Motor neuron (in vitro differentiated cells): ENCODE data around the gene SLC4A2. TPM values are rescaled to one million over a fixed set of nuclear protein-coding genes. Genes with fewer than 3 reads are reported as not detected.

ENCODE experiments used
- ATAC-seq, 8 experiments: fragments of 200-7000 bp; cut with Tn5 transposase; replicated peaks in 6 of 8; 2 replicates each; pipeline ENCODE4 v1.8.0; 2021; ENCODE audit warnings: mild to moderate bottlenecking in 8 of 8, moderate library complexity in 8 of 8
- H3K27ac ChIP-seq, 2 donors: fragments of 250-450 bp; sonication (Bioruptor Pico); 2 replicates each; pipeline ENCODE4 v1.9.0; 2021; ENCODE audit warnings: antibody characterized with exemption in 2 of 2, mild to moderate bottlenecking in 2 of 2, moderate library complexity in 1 of 2
- H3K4me1 ChIP-seq, 2 donors: fragments of 250-450 bp; sonication (Bioruptor Pico); replicated peaks in 1 of 2; 2 replicates each; pipeline ENCODE4 v1.6.1; 2021; ENCODE audit warnings: antibody characterized with exemption in 2 of 2, mild to moderate bottlenecking in 2 of 2, moderate library complexity in 1 of 2
- H3K4me3 ChIP-seq, 5 donors: fragments of 250-450 bp; sonication (Bioruptor Pico); 2 replicates each; pipeline ENCODE4 v1.9.0; 2021; ENCODE audit warnings: antibody characterized with exemption in 5 of 5, mild to moderate bottlenecking in 5 of 5, moderate library complexity in 4 of 5
- WGBS, 10 experiments: fragments of 450-650 bp; shearing (Covaris generic); methylation state at CpG; one replicate each; pipeline ENCODE4 v1.0.0; 2022; 5-methylcytosine and 5-hydroxymethylcytosine counted together
- in situ Hi-C, 9 experiments: fragments of 400-800 bp; cut with MboI; loops; one replicate each; pipeline ENCODE4 v1.15.0; 2021; ENCODE audit warnings: low sequenced_read_pairs in 9 of 9, low pct_unique_long_range_greater_than_20kb in 2 of 9; ENCODE audit not compliant: unreplicated experiment in 9 of 9
- total RNA-seq, 8 experiments: library from RNA; unstranded; fragments of 300-600 nt; gene quantifications; 2 replicates each; pipeline versions ENCODE4 v1.2.3 to v1.2.4, GENCODE V29; 2022

The SLC4A2 gene
- total RNA-seq, 8 experiments from 2014 or later, result 17.1 to 165 (median 45.8) TPM

GRCh38 chr7:151109094-151110048 lies 50.0 kb downstream of the SLC4A2 start:
- WGBS, 10 experiments, result 42 to 100% (median 78%) methylated on average over 1 to 10 of the region's 15 CpGs
- Histone ChIP-seq H3K27ac (no peak overlapping the region), H3K4me1 (no peaks in the 10 kb centered on the region), H3K4me3 (no peak overlapping the region)
- peak in 2 of 8 experiments; percentile 31 to 33 for ATAC-seq
- in situ Hi-C loops, result no loop called here

- H3K4me1 ChIP-seq, result no peaks in the 10 kb centered on the region
- peak in 5 of 8 experiments; percentile 2 to 14 (median 4) for ATAC-seq
- no peak overlapping the region for H3K4me3 ChIP-seq
- H3K27ac ChIP-seq, result no peak overlapping the region
- WGBS, 10 experiments, result 20 to 100% (median 80%) methylated on average over 1 to 7 of the region's 11 CpGs; no CpG with 5 or more reads in 1 of the 10 experiments
- in situ Hi-C loops, result no loop called here
Observed at GRCh38 chr7:151110236-151110940, 51.0 kb downstream of the SLC4A2 start.

DNA sequence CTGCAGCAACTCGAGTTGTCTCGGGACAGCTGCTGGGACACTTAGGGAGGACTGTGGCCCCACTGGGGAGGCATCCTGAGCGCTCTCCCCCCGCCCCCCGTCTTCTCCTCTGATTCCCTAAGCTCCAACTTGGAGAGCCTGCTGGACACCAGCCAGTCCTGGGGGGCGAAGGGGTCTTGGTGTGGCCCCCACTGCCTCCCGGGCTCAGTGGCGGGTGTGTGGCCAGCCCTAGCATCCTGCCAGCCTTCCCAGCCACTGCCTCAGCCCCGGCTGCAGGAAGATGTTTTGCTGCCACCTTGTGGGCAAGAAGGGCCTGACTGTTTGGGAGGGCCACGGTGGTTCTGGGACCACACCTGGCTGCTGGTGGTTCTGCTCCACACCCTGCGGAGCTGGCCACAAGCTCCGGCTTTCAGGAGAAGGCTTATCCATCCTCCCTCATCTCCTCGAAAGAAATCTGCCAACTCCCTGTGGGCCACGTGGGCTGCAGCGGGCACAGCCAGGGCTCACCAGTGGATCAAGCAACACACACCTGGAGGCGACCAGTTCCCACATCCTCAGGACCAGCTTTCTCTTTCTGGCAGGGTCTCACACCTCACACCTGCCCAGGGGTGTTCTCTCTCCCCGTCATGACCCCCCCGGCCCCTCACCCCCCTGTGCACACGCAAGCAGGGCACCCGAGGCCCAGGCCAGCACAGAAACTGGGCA lies 51.7 kb downstream of the SLC4A2 start:
- 17 to 83% (median 58%) methylated on average over 2 to 5 of the region's 20 CpGs; no CpG with 5 or more reads in 6 of the 10 experiments for WGBS, 10 experiments
- Histone ChIP-seq H3K4me1 (no peaks in the 10 kb centered on the region), H3K27ac (no peak overlapping the region), H3K4me3 (no peak overlapping the region)
- in situ Hi-C loops, result no loop called here
- peak; percentile 47 to 97 (median 78) for ATAC-seq

DNA sequence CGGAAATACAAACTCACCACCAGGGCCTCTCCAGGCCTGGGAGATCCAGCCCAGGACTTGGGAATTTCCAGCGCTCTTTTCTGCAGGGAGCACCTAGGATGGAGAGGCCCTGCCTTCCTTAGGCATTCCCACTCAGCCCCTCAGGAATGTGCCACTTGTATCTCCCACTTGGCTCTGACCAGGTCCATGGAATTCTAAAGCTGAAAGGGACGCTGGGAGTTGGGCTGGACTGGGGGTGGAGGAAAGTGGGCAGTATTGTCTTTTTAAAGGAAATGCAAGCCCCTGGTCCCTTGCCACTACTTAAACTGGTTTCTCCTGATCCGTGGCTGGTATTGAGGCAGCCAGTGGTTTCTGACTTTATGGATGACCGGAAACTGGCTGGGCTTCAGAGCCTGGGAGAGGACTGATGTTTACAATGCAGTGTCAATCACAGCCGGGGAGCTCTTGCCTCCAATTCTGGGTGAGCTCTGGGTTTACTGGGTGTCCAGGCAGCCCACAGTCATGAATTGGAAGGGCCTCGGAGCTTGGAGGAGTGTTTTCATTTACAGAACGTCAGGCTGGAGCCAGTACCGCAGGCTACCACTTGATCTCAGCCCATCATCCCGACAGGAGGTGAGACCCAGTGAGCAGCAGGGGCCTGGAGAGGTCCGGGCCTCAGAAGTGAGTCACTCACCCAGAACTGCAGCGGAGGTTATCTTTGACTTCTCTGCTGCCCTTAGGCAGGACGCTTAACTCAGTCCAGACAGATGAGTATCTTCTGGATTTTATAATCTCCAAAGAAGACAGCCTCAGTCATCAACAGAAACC lies 54.2 kb downstream of the SLC4A2 start:
- peak in 2 of 8 experiments; percentile 16 to 36 for ATAC-seq
- H3K4me3 ChIP-seq, result no peak overlapping the region
- H3K27ac ChIP-seq, result no peak overlapping the region
- in situ Hi-C loops, result no loop called here
- 61 to 80% (median 69%) methylated on average over 1 to 10 of the region's 13 CpGs; no CpG with 5 or more reads in 2 of the 10 experiments for WGBS, 10 experiments
- H3K4me1 ChIP-seq, result no peaks in the 10 kb centered on the region

- no peak overlapping the region for H3K27ac ChIP-seq
- ATAC-seq, result peak in 6 of 8 experiments; percentile 2 to 80 (median 11)
- in situ Hi-C loops, result no loop called here
- peak overlapping the region in 4 of 5 donors; percentile 0 to 28 (median 22) for H3K4me3 ChIP-seq
- WGBS, 10 experiments, result 80 to 100% (median 86%) methylated on average over 1 to 13 of the region's 101 CpGs; no CpG with 5 or more reads in 5 of the 10 experiments
- H3K4me1 ChIP-seq, result no peaks in the 10 kb centered on the region
Observed at GRCh38 chr7:151114151-151115090, 55.0 kb downstream of the SLC4A2 start.

DNA sequence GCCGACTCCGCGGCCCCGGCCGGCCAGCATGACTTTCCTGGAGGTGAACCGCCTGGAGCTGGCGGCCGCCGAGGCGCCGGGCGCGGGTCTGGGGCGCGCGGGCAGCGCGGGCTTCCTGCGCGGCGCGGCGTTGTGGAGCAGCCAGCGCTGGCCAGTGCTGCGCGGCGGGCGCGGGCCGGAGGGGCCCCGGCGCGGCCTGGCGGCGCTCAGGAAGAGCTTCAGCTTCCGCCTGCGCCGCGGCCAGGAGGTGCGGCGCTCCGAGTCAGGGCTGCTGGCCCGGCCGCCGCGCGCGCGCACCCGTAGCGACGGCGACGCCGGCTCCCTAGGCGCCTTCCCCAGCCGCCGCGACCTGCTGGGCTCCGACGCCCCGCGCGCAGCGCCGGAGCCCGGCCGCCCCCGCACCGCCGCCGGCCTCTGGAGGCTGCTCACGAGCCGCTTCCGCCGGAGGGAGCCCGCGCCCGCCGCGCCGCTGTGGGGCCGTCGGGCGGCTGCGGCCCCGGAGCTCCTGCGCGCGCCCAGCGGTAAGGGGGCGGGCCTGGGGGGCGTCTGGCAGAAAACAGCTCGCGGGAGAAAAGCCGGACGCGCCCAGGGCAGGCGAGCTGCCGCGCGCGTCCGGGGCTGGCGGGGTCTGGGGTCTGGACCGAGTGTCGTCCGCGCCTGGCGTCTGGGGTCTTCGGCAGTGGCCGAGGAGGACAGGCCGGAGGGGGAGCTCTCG lies 55.9 kb downstream of the SLC4A2 start:
- Histone ChIP-seq H3K27ac (no peak overlapping the region), H3K4me1 (no peaks in the 10 kb centered on the region), H3K4me3 (peak overlapping the region in 4 of 5 donors; percentile 0 to 28 (median 22))
- peak in 7 of 8 experiments; percentile 27 to 60 (median 53) for ATAC-seq
- 0% methylated on average over 1 of the region's 114 CpGs; no CpG with 5 or more reads in 9 of the 10 experiments for WGBS, 10 experiments
- in situ Hi-C loops, result no loop called here

DNA sequence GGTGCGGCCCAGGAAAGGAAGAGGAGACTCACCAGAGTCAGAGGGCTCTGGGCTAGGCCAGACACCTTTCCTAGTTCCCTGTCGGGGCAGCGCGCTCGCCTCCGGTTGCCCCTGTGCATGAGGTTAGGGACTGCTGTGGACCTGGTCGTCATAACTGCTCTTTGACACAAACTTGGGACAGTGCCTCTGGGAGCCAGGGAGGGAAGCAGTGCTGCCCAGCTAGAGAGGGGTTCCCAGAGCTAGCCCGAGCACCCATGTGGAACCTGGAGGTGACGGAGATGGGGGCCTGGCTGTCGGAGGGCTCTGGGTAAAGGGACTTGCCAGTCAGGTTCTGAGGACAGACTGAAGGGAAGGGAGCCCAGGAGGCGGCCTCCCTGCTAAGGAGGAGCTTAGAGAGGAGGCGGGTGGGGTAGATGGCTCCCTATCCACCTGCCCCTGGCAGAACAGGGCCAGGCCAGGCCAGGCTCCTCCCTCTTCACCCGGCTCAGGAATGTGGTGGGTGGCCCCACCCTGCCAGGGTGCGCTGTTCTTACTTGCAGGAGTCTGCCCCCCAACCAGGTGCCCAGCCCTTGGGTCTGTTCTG lies 56.5 kb downstream of the SLC4A2 start:
- Histone ChIP-seq H3K4me3 (no peak overlapping the region), H3K4me1 (no peaks in the 10 kb centered on the region), H3K27ac (no peak overlapping the region)
- WGBS, 10 experiments, result 78 to 100% (median 80%) methylated on average over 1 to 4 of the region's 14 CpGs; no CpG with 5 or more reads in 5 of the 10 experiments
- in situ Hi-C loops, result no loop called here
- ATAC-seq, result peak in 2 of 8 experiments; percentile 1 to 45

GRCh38 chr7:151116603-151117440 lies 57.4 kb downstream of the SLC4A2 start:
- H3K27ac ChIP-seq, result no peak overlapping the region
- in situ Hi-C loops, result no loop called here
- H3K4me3 ChIP-seq, result no peak overlapping the region
- 80 to 100% (median 93%) methylated on average over 2 to 9 of the region's 27 CpGs; no CpG with 5 or more reads in 3 of the 10 experiments for WGBS, 10 experiments
- ATAC-seq, result no peak
- H3K4me1 ChIP-seq, result no peaks in the 10 kb centered on the region

- no peaks in the 10 kb centered on the region for H3K4me1 ChIP-seq
- WGBS, 10 experiments, result 98 to 100% (median 100%) methylated on average over 1 to 9 of the region's 12 CpGs; no CpG with 5 or more reads in 7 of the 10 experiments
- no peak overlapping the region for H3K4me3 ChIP-seq
- in situ Hi-C loops, result no loop called here
- no peak overlapping the region for H3K27ac ChIP-seq
- no peak for ATAC-seq
Observed at GRCh38 chr7:151117565-151117964, 58.2 kb downstream of the SLC4A2 start.
